ENCODE results near the gene SH3GL2. TPM values are rescaled to one million over a fixed set of nuclear protein-coding genes. Genes with fewer than 3 reads are reported as not detected.

Gene SH3GL2
- total and polyA plus RNA-seq, 2 donors, result 2.4 to 4.5 TPM

DNA sequence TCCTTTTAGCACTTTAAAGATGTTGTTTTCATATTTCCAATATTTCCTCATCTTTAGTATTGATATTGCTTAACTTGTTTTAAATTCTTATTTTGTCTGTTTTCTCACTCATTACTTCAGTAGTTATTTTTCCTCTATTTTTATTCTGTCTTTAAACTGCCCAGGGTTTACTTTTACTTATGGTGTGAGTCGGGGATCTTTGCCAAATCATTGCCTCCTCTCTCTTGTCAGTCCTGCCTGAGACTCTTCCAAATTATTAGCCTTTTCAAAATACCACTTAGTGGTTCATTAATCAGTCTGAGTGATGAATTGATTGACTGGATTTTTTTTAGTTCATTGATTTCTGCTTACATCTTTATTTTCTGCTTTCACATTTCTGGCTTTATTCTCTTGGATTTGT lies 72.9 kb downstream of the SH3GL2 start:
- no peak for DNase-seq (ENCODE audit: extremely low spot score)
- 57% methylated on average over 1 of the region's 1 CpG for WGBS
- Histone ChIP-seq H3K4me3 (ENCODE audit: low read depth, low read length) (no peak overlapping the region), H3K36me3 (ENCODE audit: insufficient read depth) (no peaks in the 10 kb centered on the region), H3K4me1 (ENCODE audit: insufficient read depth) (no peaks in the 10 kb centered on the region), H3K27ac (ENCODE audit: low read depth) (no peak overlapping the region)

GRCh38 chr9:17653947-17654465 lies 75.1 kb downstream of the SH3GL2 start:
- no peaks in the 10 kb centered on the region for H3K36me3 ChIP-seq (ENCODE audit: insufficient read depth)
- no peak overlapping the region for H3K27ac ChIP-seq (ENCODE audit: low read depth)
- H3K4me1 ChIP-seq (ENCODE audit: insufficient read depth), result no peaks in the 10 kb centered on the region
- no peak for DNase-seq (ENCODE audit: extremely low spot score)
- no peak overlapping the region for H3K4me3 ChIP-seq (ENCODE audit: low read depth, low read length)
- WGBS, result 70% methylated on average over 4 of the region's 4 CpGs

DNA sequence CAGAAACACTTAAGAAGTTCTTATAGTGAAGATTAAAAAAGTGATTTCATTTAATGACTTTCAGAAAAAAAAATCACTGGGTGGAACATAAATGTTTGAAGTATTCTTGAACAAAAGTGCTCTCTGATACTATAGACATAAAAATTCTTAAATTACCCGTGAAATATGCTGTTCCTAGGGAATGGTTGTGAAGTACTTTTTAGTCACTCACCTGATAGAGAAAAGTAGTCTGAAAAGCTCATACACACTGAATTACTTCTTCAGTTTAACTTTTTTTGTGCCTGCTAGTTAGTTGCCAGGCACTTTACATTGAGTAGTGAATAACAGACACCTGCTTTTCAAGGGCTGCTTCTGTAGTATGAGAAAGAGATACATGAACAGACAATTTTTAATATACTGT lies 78.0 kb downstream of the SH3GL2 start:
- no peaks in the 10 kb centered on the region for H3K36me3 ChIP-seq (ENCODE audit: insufficient read depth)
- no peak for DNase-seq (ENCODE audit: extremely low spot score)
- H3K4me3 ChIP-seq (ENCODE audit: low read depth, low read length), result no peak overlapping the region
- H3K4me1 ChIP-seq (ENCODE audit: insufficient read depth), result no peaks in the 10 kb centered on the region
- 79% methylated on average over 1 of the region's 1 CpG for WGBS
- no peak overlapping the region for H3K27ac ChIP-seq (ENCODE audit: low read depth)

DNA sequence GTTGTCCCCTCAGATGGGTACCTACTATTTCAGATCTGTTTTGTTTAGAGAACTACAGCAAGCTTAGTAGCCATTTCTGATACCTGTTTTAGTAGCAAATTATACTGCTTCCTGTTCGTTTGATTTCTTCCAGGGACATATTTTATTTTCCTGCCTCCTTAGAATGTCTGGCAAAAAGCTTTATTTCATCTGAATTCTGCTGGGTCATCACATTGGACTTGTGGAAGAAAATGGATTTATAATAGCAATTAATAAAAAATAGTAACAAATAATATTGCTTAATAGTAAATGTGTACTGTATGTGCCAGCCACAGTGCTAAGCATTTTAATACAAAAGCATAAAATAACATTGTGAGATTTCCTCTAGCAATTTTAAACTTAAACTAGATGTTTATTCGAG lies 79.4 kb downstream of the SH3GL2 start:
- DNase-seq (ENCODE audit: extremely low spot score), result no peak
- Histone ChIP-seq H3K27ac (ENCODE audit: low read depth) (no peak overlapping the region), H3K4me3 (ENCODE audit: low read depth, low read length) (no peak overlapping the region), H3K4me1 (ENCODE audit: insufficient read depth) (no peaks in the 10 kb centered on the region), H3K36me3 (ENCODE audit: insufficient read depth) (no peaks in the 10 kb centered on the region)
- WGBS, result 62% methylated on average over 2 of the region's 2 CpGs

DNA sequence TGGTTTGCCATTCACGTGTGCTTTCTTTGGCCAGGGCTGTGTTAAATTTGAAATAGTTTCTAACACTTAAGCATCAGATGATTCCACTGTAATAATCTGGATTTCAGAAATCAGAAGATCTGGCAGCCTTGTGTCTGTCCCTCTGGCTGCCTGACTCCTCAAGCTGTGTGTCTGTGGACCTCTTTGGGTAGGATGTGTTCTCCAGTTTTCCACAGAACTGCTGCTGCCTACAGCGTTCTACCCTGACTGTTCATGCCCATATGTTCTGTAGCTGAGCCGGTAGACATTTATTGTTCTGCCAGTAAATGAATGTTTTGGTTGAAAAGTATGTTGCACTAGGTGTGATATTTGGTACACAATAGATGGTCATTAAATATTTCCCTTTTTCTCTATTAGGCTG lies 81.3 kb downstream of the SH3GL2 start:
- WGBS, result 70% methylated on average over 3 of the region's 3 CpGs
- Histone ChIP-seq H3K4me1 (ENCODE audit: insufficient read depth) (no peaks in the 10 kb centered on the region), H3K27ac (ENCODE audit: low read depth) (no peak overlapping the region), H3K4me3 (ENCODE audit: low read depth, low read length) (no peak overlapping the region), H3K36me3 (ENCODE audit: insufficient read depth) (no peaks in the 10 kb centered on the region)
- DNase-seq (ENCODE audit: extremely low spot score), result no peak

- Histone ChIP-seq H3K27ac (ENCODE audit: low read depth) (no peak overlapping the region), H3K36me3 (ENCODE audit: insufficient read depth) (no peaks in the 10 kb centered on the region), H3K4me3 (ENCODE audit: low read depth, low read length) (no peak overlapping the region), H3K4me1 (ENCODE audit: insufficient read depth) (no peaks in the 10 kb centered on the region)
- WGBS, result 79% methylated on average over 3 of the region's 3 CpGs
- no peak for DNase-seq (ENCODE audit: extremely low spot score)
Measured at GRCh38 chr9:17665450-17665849, 86.6 kb downstream of the SH3GL2 start.

DNA sequence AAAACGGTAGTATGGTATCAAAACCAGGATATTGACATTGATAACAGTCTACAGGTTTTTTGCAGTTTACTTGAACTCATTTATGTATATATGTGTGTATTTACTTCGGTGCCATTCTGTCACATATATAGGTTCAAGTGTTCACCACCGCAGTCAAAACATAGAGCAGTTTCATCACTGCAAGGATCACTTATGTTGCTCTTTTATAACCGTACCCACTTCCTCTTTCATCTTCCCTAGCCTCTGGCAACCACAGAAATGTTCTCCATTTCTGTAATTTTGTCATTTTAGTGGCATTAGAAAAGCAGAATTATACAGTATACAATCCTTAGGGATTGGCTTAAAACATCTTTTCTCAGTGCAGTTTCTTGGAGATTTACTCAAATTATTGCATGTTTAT lies 90.3 kb downstream of the SH3GL2 start:
- Histone ChIP-seq H3K4me3 (ENCODE audit: low read depth, low read length) (no peak overlapping the region), H3K4me1 (ENCODE audit: insufficient read depth) (no peaks in the 10 kb centered on the region), H3K27ac (ENCODE audit: low read depth) (no peak overlapping the region), H3K36me3 (ENCODE audit: insufficient read depth) (no peaks in the 10 kb centered on the region)
- WGBS, result 79% methylated on average over 4 of the region's 4 CpGs
- DNase-seq (ENCODE audit: extremely low spot score), result no peak

GRCh38 chr9:17682684-17683083 lies 103.8 kb downstream of the SH3GL2 start:
- Histone ChIP-seq H3K27ac (ENCODE audit: low read depth) (no peak overlapping the region), H3K4me1 (ENCODE audit: insufficient read depth) (no peaks in the 10 kb centered on the region), H3K36me3 (ENCODE audit: insufficient read depth) (no peaks in the 10 kb centered on the region), H3K4me3 (ENCODE audit: low read depth, low read length) (no peak overlapping the region)
- no peak for DNase-seq (ENCODE audit: extremely low spot score)
- WGBS, result 94% methylated on average over 2 of the region's 2 CpGs

GRCh38 chr9:17688834-17689233 lies 110.0 kb downstream of the SH3GL2 start:
- H3K4me3 ChIP-seq (ENCODE audit: low read depth, low read length), result no peak overlapping the region
- H3K36me3 ChIP-seq (ENCODE audit: insufficient read depth), result no peaks in the 10 kb centered on the region
- 85% methylated on average over 1 of the region's 1 CpG for WGBS
- no peak overlapping the region for H3K27ac ChIP-seq (ENCODE audit: low read depth)
- no peak for DNase-seq (ENCODE audit: extremely low spot score)
- no peaks in the 10 kb centered on the region for H3K4me1 ChIP-seq (ENCODE audit: insufficient read depth)

DNA sequence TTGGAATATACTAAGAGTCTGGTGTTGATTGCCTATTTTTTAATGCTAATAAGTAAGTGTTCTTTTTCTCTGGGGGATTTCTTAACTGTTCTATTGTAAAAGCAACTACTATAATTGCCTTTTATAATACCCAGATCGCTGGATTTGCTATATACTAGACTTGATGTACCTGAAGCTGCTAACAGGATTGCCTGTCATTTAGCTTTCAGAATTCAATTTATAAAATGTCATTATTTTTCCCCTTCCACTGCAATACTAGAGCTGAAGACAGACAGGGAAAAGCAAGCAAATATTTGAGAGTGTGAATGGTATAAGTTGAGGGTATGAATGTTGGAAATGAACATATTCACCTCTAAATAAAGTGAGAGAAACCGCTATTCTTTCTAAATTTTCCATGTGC lies 115.5 kb downstream of the SH3GL2 start:
- DNase-seq (ENCODE audit: extremely low spot score), result no peak
- 91% methylated on average over 2 of the region's 2 CpGs for WGBS
- no peaks in the 10 kb centered on the region for H3K36me3 ChIP-seq (ENCODE audit: insufficient read depth)
- H3K4me1 ChIP-seq (ENCODE audit: insufficient read depth), result no peaks in the 10 kb centered on the region
- no peak overlapping the region for H3K27ac ChIP-seq (ENCODE audit: low read depth)
- H3K4me3 ChIP-seq (ENCODE audit: low read depth, low read length), result no peak overlapping the region

DNA sequence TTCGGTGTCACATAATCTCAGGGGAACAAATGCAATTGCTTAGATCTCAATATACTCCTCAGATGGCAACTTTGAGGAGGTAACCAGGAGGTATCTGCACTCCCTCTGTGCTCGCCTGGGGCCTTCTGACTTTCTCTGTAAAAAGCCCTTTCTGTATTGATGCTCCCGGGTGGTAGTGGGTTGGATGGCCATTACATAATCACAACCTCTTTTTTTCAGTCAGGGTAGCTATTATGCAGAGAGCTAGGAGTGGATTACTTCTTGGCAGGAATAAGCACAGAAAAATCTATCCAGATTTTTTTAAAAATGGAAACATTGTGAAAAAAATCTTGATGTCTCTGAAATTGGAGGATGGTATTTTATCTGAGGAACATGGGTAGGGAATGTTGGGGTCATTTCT lies 116.6 kb downstream of the SH3GL2 start:
- H3K36me3 ChIP-seq (ENCODE audit: insufficient read depth), result no peaks in the 10 kb centered on the region
- no peak overlapping the region for H3K27ac ChIP-seq (ENCODE audit: low read depth)
- DNase-seq (ENCODE audit: extremely low spot score), result no peak
- H3K4me3 ChIP-seq (ENCODE audit: low read depth, low read length), result no peak overlapping the region
- WGBS, result 67% methylated on average over 3 of the region's 3 CpGs
- no peaks in the 10 kb centered on the region for H3K4me1 ChIP-seq (ENCODE audit: insufficient read depth)

GRCh38 chr9:17699615-17700330 lies 120.9 kb downstream of the SH3GL2 start:
- 83% methylated on average over 3 of the region's 3 CpGs for WGBS
- no peak for DNase-seq (ENCODE audit: extremely low spot score)
- Histone ChIP-seq H3K4me1 (ENCODE audit: insufficient read depth) (no peaks in the 10 kb centered on the region), H3K27ac (ENCODE audit: low read depth) (no peak overlapping the region), H3K36me3 (ENCODE audit: insufficient read depth) (no peaks in the 10 kb centered on the region), H3K4me3 (ENCODE audit: low read depth, low read length) (no peak overlapping the region)

- Histone ChIP-seq H3K36me3 (ENCODE audit: insufficient read depth) (no peaks in the 10 kb centered on the region), H3K4me1 (ENCODE audit: insufficient read depth) (no peaks in the 10 kb centered on the region), H3K4me3 (ENCODE audit: low read depth, low read length) (no peak overlapping the region), H3K27ac (ENCODE audit: low read depth) (no peak overlapping the region)
- 29% methylated on average over 2 of the region's 2 CpGs for WGBS
- DNase-seq (ENCODE audit: extremely low spot score), result no peak
Measured at GRCh38 chr9:17706347-17706746, 127.5 kb downstream of the SH3GL2 start.

DNA sequence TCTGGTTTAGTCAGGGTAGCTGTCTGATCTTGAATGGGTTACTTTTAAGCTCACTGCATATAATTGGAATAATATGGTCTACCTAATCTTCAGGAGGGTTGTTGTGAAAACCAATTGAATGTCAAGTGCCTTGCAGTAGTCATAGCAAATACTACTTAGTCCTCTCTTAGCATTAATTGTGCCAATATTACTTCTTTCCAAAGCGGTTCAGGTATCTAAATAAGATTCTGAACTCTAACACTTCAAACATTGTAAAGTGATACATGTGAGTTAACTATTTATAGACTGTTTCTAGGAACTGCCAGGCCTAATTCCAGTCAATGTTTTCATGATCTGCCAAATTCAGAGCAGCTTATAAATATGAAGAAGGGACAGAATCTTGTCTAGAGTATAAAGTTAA lies 140.2 kb downstream of the SH3GL2 start:
- no peaks in the 10 kb centered on the region for H3K4me1 ChIP-seq (ENCODE audit: insufficient read depth)
- DNase-seq (ENCODE audit: extremely low spot score), result no peak
- no peak overlapping the region for H3K4me3 ChIP-seq (ENCODE audit: low read depth, low read length)
- 52% methylated on average over 1 of the region's 1 CpG for WGBS
- H3K27ac ChIP-seq (ENCODE audit: low read depth), result no peak overlapping the region
- no peaks in the 10 kb centered on the region for H3K36me3 ChIP-seq (ENCODE audit: insufficient read depth)

- Histone ChIP-seq H3K4me1 (ENCODE audit: insufficient read depth) (no peaks in the 10 kb centered on the region), H3K27ac (ENCODE audit: low read depth) (no peak overlapping the region), H3K4me3 (ENCODE audit: low read depth, low read length) (no peak overlapping the region), H3K36me3 (ENCODE audit: insufficient read depth) (no peaks in the 10 kb centered on the region)
- no peak for DNase-seq (ENCODE audit: extremely low spot score)
- 87% methylated on average over 3 of the region's 3 CpGs for WGBS
Measured at GRCh38 chr9:17721954-17722353, 143.1 kb downstream of the SH3GL2 start.

Data from urinary bladder (tissue), 4 donors.